Measurements from ENCODE around the gene RFC5. TPM values are rescaled to one million over a fixed set of nuclear protein-coding genes. Genes with fewer than 3 reads are reported as not detected.
"Not testable (repeated sequence)": the region's sequence is repeated elsewhere in the genome, so short reads cannot be mapped to it uniquely, and the experiment has no call there.

Gene RFC5
- total RNA-seq, 1 experiment from 2014 or later: 30.4 TPM

DNA sequence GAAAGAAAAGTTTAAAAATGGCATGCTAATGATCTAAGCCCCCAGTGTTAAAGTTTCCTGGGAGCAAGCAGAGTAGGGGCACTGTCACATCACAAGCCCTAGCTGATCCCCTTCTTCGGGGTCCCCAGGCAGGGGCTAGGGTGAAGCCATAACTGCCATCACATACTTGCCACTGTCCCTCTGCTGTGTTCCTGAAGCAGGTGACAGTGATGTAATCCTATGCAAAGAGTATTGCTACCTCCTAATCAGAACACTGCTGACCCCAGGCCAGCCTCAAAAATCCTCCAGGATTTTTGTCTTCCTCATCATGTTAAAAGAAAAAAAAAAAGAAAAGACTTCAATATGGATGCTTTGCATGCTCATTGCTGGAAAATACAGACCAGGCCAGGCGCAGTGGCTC lies 1.2 kb upstream of the RFC5 start:
- no peak for DNase-seq (ENCODE audit: low spot score)

DNA sequence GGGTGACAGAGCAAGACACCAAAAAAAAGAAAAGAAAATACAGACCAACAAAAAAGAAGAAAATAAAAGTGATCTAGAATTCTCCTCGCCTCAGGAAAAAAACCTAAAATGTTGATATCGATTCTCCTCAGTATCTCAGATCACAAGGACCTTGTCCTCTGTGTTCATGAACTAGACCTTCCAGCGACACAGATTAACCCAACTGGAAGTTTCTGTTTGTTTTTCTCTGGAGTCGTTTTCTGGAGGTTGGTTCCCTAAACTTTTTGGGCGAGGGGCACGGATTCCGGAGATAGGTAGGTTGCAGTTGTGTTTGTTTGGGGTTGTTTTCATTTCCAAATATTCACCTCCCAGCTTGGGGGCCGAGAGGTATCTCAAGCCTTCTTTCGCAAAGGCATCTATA lies 559 bp upstream of the RFC5 start:
- no peak for DNase-seq (ENCODE audit: low spot score)

DNA sequence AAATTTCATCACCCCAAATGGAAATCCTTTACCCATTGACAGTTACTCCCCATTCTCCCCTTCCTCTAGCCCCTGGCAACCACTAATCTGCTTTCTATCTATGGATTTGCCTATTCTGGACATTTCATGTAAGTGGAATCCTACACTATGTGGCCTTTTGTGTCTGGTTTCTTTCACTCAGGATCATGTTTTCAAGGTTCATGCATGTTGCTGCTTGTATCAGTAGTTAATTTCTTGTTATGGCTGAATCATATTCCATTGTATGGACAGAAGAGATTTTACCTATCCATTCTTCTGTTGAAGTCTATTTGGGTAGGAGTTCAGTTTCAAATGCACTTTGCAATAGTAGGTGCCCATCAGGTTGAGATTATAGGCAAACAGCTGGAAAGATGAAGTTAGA lies 1.4 kb downstream of the RFC5 start:
- DNase-seq (ENCODE audit: low spot score): no peak

DNA sequence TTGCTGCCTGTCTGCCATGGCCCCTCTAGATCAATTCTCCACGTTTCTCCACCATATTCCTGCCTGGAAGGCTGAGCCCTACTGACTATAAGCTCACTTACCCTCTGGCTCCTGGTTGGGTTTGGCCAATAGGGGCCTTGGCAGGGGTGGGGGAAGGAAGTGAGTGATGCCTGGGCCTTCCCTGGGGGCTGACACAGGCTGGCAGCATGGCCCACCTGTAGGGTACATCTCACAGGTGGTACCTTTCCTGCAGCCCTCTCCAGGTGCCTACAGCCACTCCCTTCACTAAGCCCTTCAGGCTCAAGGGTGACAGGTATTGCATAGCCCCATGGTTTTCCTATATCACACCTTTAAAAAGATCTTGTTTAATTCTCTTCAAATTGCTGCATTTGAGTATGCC lies 3.5 kb downstream of the RFC5 start:
- no peak for DNase-seq (ENCODE audit: low spot score)

DNA sequence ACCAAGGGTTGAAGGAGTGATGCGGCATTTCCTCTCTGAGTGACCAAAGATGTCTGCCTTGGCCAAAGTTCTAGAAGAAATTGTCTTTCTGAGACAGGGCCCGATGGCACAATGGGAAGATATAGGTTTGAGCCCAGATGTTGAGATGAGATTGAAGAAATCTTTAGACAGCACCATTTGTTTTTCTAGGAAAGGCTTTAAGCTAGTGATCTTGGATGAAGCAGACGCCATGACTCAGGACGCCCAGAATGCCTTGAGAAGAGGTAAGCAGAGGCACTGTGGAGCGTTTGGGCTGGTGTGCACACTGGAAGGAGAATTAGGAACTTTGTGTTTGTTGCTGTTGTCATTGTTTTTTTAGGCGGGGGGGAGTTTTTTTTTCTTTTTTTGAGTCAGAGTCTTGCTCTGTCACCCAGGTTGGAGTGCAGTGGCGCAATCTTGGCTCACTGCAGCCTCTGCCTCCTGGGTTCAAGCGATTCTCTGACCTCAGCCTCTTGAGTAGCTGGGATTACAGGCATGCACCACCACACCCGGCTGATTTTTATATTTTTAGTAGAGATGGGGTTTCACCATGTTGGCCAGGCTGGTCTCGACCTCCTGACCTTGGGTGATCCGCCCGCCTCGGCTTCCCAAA lies 5.7 kb downstream of the RFC5 start:
- not testable (repeated sequence) for DNase-seq (ENCODE audit: low spot score)

DNA sequence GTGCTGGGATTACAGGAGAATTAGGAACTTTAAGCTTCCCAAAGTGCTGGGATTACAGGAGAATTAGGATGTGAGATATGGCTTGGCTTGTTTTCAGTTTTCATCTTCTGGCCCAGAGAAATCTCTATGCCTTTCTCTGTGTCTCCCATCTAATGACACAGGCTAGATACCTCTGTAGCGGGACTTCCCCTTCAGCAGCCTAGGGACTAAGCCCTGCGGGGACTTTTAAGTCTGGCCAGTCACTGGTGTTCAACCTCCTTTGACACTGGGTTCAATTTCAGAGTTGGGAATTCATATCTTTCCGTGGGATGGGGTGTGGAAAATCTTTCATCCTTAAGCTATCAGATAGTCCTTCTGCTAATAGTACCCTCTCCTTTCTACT lies 6.2 kb downstream of the RFC5 start:
- DNase-seq (ENCODE audit: low spot score): no peak

DNA sequence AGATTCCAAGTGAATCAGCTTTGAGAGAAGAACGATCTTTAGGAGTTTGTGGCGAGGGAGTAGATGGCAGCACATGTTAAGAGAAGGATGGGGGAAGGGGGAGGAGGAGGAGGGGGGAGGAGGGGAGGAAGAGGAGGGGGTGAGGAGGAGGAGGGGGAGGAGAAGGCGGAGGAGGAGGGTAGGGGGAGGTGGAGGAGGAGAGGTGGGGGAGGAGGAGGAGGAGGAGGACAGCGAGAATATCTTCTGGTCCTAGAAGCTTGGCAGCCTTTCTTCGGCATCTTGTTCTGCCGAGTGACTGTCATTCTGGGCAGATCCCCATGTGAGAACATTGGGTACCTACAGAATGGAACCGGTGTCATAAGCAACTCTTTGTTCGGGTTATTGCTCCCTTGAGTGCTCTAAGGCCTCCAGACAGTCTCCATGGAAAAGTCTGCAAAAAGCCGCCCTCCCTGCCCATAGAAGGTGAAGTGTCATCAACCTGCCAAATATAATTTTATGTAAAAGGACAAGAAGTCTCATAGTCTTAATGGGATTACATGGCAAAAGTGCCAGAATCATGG lies 6.9 kb downstream of the RFC5 start:
- DNase-seq (ENCODE audit: low spot score): no peak

DNA sequence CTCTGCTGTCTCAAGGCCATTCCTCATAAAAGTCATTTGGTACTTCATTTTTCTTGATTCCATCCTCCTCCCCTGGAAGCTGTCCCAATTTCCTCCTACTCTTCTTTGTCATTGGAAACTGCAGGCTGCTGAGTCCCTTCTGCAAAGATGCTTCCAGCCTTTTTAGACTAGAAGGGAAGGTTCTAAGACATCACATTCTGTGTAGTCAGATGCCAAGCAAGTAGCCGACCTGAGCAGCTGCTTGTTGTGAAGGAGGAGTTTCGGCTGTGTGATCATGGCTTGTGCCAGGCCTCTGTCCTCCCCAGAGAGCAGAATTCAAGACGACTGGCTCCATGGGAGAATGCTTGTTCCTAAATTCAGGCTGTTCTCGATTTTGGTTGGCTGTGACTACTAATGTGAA lies 8.7 kb downstream of the RFC5 start:
- DNase-seq (ENCODE audit: low spot score): no peak

DNA sequence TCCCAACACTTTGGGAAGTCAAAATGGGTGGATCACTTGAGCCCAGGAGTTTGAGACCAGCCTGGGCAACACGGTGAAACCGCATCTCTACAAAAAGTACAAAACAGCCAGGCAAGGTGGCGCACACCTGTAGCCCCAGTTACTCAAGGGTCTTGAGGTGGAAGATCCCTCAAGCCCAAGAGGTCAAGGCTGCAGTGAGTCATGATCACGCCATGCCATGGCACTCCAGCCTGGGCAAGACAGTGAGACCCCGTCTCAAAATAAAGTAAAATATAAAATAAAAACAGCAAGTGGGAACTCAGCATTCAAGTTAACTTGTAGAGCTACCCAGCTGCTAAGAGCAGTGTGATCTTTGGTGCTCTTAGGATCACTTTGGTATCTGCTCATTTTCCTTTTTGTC lies 12.7 kb downstream of the RFC5 start:
- DNase-seq (ENCODE audit: low spot score): no peak

DNA sequence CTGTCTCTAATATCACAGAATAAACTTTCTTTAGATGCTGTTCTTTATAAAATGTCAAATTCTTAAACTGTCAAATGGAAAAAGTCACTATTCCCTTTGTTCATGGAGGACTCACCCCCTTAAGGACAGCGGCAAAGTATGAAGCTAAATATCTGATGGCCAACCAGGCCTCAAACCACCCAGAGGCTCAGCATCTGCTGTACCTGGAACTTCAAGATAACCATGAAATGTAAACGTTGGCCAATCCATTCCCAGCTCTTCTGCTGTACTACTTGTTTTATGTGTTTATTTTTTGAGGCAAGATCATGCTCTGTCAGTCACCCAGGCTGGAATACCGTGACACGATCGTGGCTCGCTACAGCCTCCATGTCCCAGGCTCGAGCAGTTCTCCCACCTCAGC lies 15.7 kb downstream of the RFC5 start:
- no peak for DNase-seq (ENCODE audit: low spot score)

DNA sequence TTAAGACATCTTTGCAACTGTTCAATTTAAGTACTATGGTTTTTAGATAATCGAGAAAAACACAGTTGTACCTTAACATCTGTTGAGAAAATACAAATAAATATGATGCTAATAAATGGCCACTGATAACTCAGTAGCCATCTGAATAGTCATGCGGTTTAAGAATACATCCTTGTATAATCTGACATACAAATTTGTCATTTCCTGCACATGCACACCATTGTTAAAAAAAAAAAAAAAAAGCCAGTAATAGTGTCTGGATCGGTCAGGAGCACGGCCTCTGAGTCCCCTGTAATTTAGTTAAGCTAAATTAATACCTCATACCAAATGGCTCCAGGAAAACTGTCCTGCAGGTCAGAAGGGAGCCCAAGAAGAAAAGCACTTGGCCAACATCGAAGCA lies 16.8 kb downstream of the RFC5 start:
- no peak for DNase-seq (ENCODE audit: low spot score)

DNA sequence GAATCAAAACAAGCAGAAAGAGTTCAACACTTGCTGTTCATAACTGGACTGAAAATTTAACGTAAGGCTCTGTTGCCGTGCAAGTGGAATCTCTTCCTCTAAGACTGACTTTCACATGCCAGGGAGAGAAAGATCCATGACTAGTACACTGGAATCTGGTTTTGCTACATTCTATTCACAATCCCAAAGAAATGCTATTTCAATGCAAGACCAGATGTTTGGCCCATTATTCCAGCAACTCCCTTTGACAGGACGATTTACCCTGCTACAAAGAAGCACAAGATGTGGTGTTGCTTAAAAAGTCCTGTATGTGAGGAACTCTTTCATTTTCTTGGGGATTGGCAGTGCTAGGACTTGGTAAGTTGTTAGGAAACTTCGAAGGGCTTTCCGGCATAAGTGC lies 17.4 kb downstream of the RFC5 start:
- DNase-seq (ENCODE audit: low spot score): no peak

DNA sequence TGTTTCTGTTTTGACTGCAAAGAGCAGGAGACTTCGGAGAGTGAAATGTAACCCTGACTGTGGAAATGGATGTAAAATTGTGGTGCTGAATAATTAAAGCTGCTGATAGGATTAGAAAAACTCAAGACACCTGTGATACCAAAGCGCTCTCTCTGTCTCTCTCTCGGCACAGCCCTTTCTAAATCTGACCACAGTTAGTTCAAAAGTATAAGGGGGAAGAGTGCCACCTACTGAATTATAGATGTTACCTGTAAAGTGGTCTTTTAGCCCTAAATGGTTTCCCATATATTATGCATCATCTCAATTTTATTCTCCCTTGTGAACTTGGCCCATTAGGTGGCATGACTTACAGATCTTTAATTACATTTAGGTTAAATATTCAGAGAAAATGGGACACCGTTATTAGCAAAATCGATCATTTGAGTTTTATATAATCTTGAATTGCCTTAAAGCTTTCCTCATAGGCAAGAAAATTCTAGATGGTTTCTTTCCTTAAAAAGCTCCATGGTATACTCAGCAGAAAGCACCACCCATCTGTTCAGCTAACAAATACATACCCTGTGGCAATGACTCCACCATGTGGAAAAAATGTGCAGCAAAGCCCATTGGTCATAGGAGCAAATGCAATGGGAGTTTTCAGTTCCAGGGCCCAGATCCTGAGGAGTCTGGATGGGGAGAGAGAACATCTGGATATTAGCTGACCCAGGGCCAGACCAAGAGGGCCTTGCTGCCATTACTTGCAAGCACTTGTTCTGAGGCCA lies 18.1 kb downstream of the RFC5 start:
- DNase-seq (ENCODE audit: low spot score): peak; percentile 45

DNA sequence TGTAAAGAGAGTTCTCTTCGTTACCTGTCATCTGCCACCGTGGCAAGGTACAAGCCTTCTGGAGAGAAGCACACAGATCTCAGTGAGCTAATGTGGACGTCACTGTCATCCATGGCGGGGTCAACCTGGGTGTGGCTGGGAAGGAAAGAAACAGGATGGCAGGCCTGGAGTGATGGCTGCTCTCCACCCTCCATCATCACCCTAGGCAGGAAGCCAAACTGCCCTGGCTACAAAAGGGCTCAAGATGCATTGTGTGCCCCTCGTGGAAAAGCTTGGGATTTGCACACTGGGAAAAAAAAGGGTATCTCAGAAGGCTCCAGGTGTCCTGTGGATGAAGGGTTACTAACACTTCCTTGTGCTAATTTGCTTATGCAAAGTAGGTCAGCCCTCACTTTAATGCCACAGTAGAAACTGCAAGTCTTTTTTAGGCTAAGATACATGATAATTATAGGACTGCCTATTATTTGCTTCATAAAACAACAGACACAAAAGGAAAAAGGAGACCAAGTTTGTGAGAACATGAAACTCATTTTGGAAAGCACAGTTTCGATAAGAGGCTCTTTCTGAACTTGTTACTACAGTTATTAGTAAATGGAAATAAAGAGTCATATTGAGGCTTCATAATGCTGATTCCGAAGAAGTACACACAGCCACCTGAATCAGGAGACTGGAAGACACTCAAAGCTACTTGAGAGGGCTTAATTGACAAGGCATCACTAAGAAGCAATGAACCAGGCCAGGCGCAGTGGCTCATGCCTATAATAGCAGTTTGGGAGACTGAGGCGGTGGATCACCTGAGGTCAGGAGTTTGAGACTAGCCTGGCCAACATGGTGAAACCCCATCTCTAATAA lies 18.9 kb downstream of the RFC5 start:
- DNase-seq (ENCODE audit: low spot score): peak; percentile 52

DNA sequence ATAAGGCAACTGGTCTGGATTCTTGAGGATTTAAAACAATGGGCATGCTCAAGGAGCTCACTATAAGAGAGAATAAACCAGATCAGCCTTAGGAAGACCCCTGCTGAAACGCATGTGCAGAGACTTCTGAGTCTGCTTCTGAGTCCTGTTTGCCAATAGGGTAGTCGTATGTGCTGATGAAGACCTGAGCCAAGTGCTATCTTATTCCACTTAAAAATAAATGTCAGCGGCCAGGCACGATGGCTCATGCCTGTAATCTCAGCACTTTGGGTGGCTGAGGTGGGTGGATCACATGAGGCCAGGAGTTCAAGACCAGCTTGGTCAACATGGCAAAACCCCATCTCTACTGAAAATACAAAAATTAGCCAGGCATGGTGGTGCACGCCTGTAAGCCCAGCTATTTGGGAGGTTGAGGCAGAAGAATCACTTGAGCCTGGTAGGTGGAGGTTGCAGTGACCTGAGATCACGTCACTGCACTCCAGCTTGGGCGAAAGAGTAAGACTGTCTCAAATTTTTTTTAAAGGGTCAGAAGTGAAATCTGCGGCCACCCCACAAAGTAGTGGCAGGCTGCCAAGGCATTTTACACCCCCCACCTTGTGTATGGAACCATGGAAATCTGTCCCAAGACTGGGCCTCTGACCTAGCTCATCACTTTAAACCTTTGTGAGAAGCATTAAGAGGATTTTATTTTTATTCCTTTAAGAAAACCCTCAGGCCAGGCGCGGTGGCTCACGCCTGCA lies 20.3 kb downstream of the RFC5 start:
- DNase-seq (ENCODE audit: low spot score): no peak

DNA sequence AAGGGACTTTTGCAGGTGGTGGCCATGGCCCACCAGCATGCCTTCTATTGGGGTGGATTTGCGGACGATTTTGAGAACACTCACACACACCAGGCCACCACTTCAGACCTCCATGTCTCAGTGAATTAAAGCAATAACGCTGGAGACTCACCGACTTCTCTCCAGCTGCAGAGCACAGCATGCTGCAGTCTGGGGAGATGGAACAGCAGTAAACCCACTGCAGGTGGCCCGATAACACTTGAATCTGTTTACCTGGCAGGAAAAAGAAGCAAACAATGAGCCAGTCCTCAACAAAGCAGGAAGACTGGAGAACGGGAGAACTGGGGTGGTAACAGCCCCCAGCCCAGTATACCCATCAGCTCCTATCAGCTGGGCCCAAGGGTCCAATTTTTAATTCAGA lies 21.6 kb downstream of the RFC5 start:
- DNase-seq (ENCODE audit: low spot score): no peak

DNA sequence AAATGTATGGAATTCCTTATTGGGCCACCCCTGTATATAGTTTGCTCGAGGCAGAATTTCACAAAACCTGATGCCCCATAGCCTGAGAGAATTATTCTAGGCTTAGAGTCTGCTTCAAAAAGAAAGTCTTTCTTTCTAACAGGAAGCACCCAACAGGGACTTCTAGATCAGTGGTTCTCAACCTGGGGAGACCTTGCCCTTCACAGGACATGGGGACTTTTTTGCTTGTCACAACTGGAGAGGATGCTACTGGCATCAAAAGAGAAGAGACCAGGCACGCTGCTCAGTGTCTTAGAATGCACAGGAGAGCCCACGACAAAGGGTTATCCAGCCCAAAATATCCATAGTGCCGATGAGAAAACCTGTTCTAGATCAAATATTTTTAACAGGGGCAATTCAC lies 25.6 kb downstream of the RFC5 start:
- DNase-seq (ENCODE audit: low spot score): no peak

DNA sequence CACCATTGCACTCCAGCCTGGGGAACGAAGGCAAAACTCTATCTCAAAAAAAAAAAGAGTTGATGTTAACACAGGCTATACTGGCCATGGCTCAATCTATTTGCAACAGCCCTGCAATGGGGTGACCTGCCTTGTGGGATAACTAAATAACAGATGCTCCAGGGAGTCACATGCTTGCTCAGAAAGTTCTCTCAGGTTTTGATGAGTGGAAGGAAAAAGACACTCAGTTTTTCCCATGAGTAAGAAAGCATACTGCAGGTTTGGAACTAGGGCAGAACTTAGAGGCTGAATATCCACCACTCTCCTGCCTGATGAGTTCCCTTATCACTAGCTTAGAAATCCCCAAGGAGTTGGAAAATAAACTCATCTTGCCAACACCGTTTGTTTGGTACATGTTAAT lies 27.6 kb downstream of the RFC5 start:
- no peak for DNase-seq (ENCODE audit: low spot score)

DNA sequence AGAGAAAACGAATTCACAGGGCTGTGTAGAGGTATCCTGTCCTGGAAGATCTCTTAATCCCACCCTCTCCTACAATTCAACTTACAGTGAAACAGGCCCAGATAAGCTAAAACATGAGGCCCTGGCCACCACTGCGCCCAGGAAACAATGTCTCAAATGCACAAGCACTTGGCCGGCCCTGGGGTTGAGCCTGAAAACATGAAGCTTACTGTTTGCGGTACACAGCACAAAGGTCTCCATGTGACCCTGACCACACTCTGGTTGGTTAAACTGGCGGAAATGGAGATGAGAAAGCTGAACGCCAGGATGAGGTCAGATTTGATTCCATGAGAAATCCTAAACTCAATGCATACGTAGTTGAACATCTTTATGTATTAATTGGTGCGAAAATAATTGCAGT lies 28.1 kb downstream of the RFC5 start:
- no peak for DNase-seq (ENCODE audit: low spot score)

DNA sequence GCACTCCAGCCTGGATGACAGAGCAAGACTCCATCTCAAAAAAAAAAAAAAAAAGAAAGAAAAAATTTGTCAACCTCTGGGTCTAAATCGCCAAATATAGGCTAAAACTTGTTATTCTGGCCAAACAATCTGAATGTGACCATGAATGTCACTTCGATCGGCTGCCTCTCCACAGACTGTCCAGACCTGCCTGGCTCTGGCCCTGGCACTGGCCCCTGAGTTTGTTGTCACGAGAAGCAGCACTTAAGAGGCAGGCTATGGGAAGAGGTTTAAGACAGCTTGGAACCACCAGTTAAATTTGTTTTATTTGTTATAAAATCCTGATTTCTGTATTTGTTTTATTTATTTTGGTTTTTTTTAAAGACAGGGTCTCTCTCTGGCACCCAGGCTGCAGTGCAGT lies 29.9 kb downstream of the RFC5 start:
- no peak for DNase-seq (ENCODE audit: low spot score)

DNA sequence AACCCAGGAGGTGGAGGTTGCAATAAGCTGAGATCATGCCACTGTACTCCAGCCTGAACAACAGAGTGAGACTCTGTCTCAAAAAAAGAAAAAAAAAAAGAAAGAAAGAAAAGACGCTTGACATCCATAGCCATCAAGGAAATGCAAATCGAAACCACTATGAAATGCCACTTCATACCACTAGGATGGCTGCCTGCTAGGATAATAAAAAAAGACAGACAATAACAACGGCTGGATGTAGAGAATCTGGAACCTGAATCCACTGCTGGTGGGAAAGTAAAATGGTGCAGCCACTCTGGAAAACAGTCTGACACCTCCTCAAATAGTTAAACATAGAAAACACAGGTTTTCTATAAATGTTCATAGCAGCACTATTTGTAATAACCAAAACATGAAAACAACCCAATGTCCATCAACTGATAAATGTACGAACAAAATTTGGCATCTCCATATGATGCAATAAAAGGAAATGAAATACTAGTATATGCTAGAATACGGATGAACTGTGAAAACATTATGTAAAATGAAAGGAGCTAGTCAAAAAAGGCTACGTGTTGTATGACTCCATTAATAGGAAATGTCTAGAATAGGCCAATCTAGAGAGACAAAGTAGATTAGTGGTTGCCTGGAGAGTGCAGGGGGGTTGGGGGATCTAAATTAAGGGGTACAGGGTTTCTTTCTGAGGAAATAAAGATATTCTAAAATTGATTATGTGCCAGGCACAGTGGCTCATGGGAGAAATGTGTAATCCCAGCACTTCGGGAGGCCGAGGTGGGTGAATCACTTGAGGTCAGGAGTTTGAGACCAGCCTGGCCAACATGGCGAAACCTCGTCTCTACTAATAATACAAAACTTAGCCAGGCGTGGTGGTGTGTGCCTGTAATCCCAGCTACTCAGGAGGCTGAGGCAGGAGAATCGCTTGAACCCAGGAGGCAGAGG lies 34.7 kb downstream of the RFC5 start:
- DNase-seq (ENCODE audit: low spot score): no peak

All from A172 (cell line).